Osteocyte (in vitro differentiated cells): Measurements from ENCODE around the gene DMKN. TPM values are rescaled to one million over a fixed set of nuclear protein-coding genes. Genes with fewer than 3 reads are reported as not detected.

Source experiments
- DNase-seq: peaks from one replicate; pipeline ENCODE4 v3.0.0; 2021; ENCODE audit warnings: mixed read lengths; ENCODE audit not compliant: unreplicated experiment; ENCODE audit errors: extremely low spot score
- H3K27ac Mint-ChIP-seq: one replicate; pipeline ENCODE4 v1.8.0; 2021; ENCODE audit warnings: mild to moderate bottlenecking, mixed read lengths; ENCODE audit not compliant: unreplicated experiment
- H3K27me3 Mint-ChIP-seq: one replicate; pipeline ENCODE4 v1.8.0; 2021; ENCODE audit warnings: mixed read lengths; ENCODE audit not compliant: unreplicated experiment
- H3K36me3 Mint-ChIP-seq: one replicate; pipeline ENCODE4 v1.8.0; 2021; ENCODE audit warnings: mixed read lengths; ENCODE audit not compliant: unreplicated experiment
- H3K4me1 Mint-ChIP-seq: one replicate; pipeline ENCODE4 v1.8.0; 2021; ENCODE audit warnings: mixed read lengths; ENCODE audit not compliant: unreplicated experiment
- H3K4me3 Mint-ChIP-seq: one replicate; pipeline ENCODE4 v1.8.0; 2021; ENCODE audit warnings: mild to moderate bottlenecking, moderate library complexity, mixed read lengths; ENCODE audit not compliant: unreplicated experiment
- H3K9me3 Mint-ChIP-seq: one replicate; pipeline ENCODE4 v1.8.0; 2021; ENCODE audit warnings: mixed read lengths; ENCODE audit not compliant: unreplicated experiment
- total RNA-seq: library from RNA; stranded (reverse); gene quantifications from 2 replicates; pipeline ENCODE4 v1.2.1, GENCODE V29; 2021
- TF ChIP-seq, protein P1 (sequence below): fragments of 200-600 bp; sonication (generic); IDR thresholded peaks from 2 replicates; pipeline ENCODE4 v1.5.0; 2021; ENCODE audit warnings: antibody characterized with exemption, mild to moderate bottlenecking, moderate library complexity

The DMKN gene
- total RNA-seq, 1 donor from 2014 or later = not detected

DNA sequence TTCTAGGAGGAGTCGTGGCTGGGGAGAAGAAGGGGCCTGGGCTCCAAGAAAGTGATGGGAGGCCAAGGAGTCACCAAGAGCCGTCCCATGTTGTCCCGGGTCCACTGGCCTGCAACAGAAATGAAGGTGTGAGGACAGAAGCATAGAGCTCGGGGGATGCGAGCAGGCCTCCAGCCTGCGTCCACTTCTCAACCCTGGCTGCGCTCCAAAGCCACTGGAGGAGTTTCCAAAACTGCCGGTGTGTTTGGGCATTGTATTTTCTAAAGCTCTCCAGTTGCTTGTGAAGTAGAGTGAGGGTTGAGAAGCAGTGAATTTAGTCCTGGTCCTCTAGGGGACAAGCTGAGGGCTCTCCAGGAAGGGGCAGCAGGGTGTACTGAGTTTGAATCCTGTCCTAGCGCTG, 52.4 kb downstream of the DMKN start:
- no peak overlapping the region for H3K4me3 Mint-ChIP-seq
- H3K27me3 Mint-ChIP-seq = peaks cover 12% of the 10 kb centered on the region
- no peak overlapping the region for H3K27ac Mint-ChIP-seq
- H3K9me3 Mint-ChIP-seq = no peaks in the 10 kb centered on the region
- no peaks in the 10 kb centered on the region for H3K36me3 Mint-ChIP-seq
- H3K4me1 Mint-ChIP-seq = no peaks in the 10 kb centered on the region
- TF ChIP-seq, protein P1, sequence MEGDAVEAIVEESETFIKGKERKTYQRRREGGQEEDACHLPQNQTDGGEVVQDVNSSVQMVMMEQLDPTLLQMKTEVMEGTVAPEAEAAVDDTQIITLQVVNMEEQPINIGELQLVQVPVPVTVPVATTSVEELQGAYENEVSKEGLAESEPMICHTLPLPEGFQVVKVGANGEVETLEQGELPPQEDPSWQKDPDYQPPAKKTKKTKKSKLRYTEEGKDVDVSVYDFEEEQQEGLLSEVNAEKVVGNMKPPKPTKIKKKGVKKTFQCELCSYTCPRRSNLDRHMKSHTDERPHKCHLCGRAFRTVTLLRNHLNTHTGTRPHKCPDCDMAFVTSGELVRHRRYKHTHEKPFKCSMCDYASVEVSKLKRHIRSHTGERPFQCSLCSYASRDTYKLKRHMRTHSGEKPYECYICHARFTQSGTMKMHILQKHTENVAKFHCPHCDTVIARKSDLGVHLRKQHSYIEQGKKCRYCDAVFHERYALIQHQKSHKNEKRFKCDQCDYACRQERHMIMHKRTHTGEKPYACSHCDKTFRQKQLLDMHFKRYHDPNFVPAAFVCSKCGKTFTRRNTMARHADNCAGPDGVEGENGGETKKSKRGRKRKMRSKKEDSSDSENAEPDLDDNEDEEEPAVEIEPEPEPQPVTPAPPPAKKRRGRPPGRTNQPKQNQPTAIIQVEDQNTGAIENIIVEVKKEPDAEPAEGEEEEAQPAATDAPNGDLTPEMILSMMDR = no peak
- no peak for DNase-seq

DNA sequence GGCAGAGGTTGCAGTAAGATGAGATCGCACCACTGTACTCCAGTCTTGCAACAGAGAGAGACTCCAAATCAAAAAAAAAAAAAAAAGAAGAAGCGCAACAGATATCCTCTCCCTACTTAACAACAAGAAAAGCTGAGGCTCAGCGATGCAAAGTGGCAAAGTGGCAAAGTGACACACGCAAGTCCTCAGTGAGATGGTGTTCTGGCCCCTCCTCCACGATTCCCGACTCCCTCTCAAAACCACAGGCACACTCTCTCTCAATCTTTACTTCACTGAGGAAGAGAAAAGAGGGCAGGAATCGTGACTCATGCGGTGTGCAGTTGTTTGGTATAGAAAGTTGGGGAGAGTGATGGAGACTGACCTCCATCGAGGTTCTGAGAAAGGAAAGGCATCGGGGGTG, 52.8 kb downstream of the DMKN start:
- Mint-ChIP-seq H3K4me3 (no peak overlapping the region), H3K9me3 (no peaks in the 10 kb centered on the region), H3K4me1 (no peaks in the 10 kb centered on the region), H3K27me3 (peaks cover 12% of the 10 kb centered on the region), H3K36me3 (no peaks in the 10 kb centered on the region), H3K27ac (no peak overlapping the region)
- TF ChIP-seq, protein P1 = no peak
- DNase-seq = no peak

DNA sequence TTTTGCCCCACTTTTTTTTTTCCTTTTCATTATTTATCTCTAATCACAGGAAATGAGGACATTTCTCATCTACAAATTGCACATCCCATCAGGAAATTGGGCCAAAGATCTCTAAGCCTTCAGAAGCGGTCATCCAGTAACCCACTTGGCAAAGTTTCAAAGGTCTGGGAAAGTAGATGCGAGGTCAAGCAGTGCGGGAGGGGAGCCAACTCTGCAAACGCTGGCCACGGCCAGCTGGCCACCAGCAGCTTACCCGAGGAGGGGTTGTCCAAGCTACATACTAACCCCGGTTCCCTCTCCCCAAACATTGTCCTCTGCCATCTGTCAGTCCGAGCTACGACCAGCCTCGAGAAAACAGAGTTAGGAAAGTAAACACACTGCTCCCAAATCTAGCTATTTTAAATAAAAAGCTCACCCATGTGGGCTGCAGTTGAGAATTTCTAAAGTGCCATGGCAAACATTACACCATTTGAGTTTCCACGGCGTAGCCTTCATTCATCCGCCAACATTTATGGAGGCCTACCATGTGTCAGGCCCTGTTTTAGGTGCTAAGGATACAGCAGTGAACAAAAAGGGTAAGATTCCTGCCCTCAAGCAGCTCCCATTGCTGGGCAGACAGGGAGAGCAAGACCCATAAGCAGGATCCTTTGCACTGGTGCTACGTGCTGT, 53.9 kb downstream of the DMKN start:
- H3K27ac Mint-ChIP-seq = no peak overlapping the region
- H3K9me3 Mint-ChIP-seq = no peaks in the 10 kb centered on the region
- no peaks in the 10 kb centered on the region for H3K36me3 Mint-ChIP-seq
- TF ChIP-seq, protein P1 = no peak
- no peak for DNase-seq
- H3K27me3 Mint-ChIP-seq = peaks cover 8% of the 10 kb centered on the region
- H3K4me3 Mint-ChIP-seq = no peak overlapping the region
- H3K4me1 Mint-ChIP-seq = no peaks in the 10 kb centered on the region

DNA sequence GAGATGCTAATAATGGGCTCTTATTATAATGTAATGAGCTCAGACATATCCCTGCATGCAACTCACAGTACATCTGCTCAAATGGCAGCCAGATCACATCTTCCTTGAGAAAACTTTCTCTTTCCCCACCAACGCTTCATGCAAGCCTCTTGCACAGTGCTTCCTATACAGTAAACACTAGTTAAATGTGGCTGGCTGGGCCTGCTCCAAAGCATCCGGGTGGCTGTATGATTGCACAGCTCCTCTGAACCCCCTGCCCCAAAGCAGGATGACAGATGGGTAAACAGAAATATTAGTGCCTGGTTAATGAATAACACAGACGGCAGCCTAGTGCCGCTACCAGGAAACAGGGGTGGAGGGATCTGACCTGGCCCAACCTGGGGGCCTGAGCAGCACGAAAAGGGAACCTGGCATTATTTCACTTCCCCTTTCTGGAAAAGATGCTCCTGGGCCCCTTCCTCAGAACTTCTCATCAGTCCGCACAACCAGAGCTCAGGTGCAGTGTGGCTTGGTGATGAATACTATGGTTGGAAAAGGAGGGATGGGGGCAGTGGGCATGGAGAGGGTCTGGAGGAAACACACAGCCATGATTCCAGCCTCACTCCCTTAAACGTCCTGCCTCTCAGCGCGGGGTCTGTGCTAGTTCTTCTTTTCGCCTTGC, 54.6 kb downstream of the DMKN start:
- no peak for DNase-seq
- TF ChIP-seq, protein P1 = no peak
- H3K9me3 Mint-ChIP-seq = no peaks in the 10 kb centered on the region
- H3K27ac Mint-ChIP-seq = no peak overlapping the region
- no peaks in the 10 kb centered on the region for H3K4me1 Mint-ChIP-seq
- peaks cover 8% of the 10 kb centered on the region for H3K27me3 Mint-ChIP-seq
- H3K36me3 Mint-ChIP-seq = no peaks in the 10 kb centered on the region
- H3K4me3 Mint-ChIP-seq = no peak overlapping the region

DNA sequence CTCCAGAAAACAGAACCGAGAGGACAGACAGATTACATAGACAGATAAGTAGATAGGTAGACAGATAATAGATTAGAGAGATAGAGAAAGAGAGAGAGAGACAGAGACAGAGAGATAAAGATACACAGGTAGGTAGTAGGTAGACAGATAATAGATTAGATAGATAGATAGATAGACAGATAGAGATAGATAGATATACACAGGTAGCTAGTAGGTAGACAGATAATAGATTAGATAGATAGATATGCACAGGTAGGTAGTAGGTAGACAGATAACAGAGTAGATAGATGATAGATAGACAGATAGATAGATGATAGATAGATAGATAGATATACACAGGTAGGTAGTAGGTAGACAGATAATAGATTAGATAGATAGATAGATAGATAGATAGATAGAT, 55.3 kb downstream of the DMKN start:
- no peak overlapping the region for H3K27ac Mint-ChIP-seq
- H3K27me3 Mint-ChIP-seq = peaks cover 8% of the 10 kb centered on the region
- H3K9me3 Mint-ChIP-seq = no peaks in the 10 kb centered on the region
- H3K36me3 Mint-ChIP-seq = no peaks in the 10 kb centered on the region
- H3K4me3 Mint-ChIP-seq = no peak overlapping the region
- TF ChIP-seq, protein P1 = no peak
- no peak for DNase-seq
- no peaks in the 10 kb centered on the region for H3K4me1 Mint-ChIP-seq
